Raji (cell line): ENCODE measurements around the gene DHX32.

Experiments
- POLR2A ChIP-seq: IDR thresholded peaks from 2 replicates; pipeline ENCODE4 v1.6.1; 2011; ENCODE audit warnings: low read depth, low read length, control low read depth; ENCODE audit not compliant: insufficient read depth

DHX32 gene

GRCh38 chr10:125843603-125844329, 37.3 kb downstream of the DHX32 start:
- no peak for TF ChIP-seq POLR2A

GRCh38 chr10:125840955-125841354, 40.1 kb downstream of the DHX32 start:
- TF ChIP-seq POLR2A: no peak

- TF ChIP-seq POLR2A: no peak
These were observed 40.7 kb downstream of the DHX32 start for GRCh38 chr10:125840406-125840805.

GRCh38 chr10:125838802-125839575, 42.1 kb downstream of the DHX32 start:
- TF ChIP-seq POLR2A: no peak

- TF ChIP-seq POLR2A: no peak
These were observed 44.3 kb downstream of the DHX32 start for GRCh38 chr10:125836746-125837145.

GRCh38 chr10:125828311-125828710, 52.8 kb downstream of the DHX32 start:
- TF ChIP-seq POLR2A: no peak

- no peak for TF ChIP-seq POLR2A
These were observed 54.0 kb downstream of the DHX32 start for GRCh38 chr10:125827133-125827532.

GRCh38 chr10:125824736-125825135, 56.4 kb downstream of the DHX32 start:
- no peak for TF ChIP-seq POLR2A

GRCh38 chr10:125823663-125824251, 57.3 kb downstream of the DHX32 start:
- no peak for TF ChIP-seq POLR2A

- peak; percentile 83 for TF ChIP-seq POLR2A
These were observed 58.0 kb downstream of the DHX32 start, which contains the start of the genes BCCIP and UROS for GRCh38 chr10:125822878-125823662. TSS of gene BCCIP (plus strand) at chr10:125823546. CDS start at chr10:125823558, 12 bp downstream. TSS of gene UROS (minus strand) at chr10:125823258. CDS start at chr10:125816499, 6,759 bp downstream.

GRCh38 chr10:125820701-125821100, 60.4 kb downstream of the DHX32 start:
- no peak for TF ChIP-seq POLR2A

GRCh38 chr10:125817337-125817946, 63.6 kb downstream of the DHX32 start:
- TF ChIP-seq POLR2A: no peak

GRCh38 chr10:125816548-125816947, 64.5 kb downstream of the DHX32 start:
- no peak for TF ChIP-seq POLR2A

GRCh38 chr10:125815764-125816163, 65.3 kb downstream of the DHX32 start:
- TF ChIP-seq POLR2A: no peak
